DOHH2 (cell line): Measurements from ENCODE around the gene PCDHA4.

Experiments used
- EZH2phosphoT487 ChIP-seq: fragments of 200-600 bp; sonication (generic); IDR thresholded peaks from 2 replicates; pipeline ENCODE4 v1.6.1; 2017; ENCODE audit warnings: borderline replicate concordance, mild to moderate bottlenecking, antibody characterized with exemption, low read length, moderate library complexity, mixed read lengths
- TF ChIP-seq, protein P1 (sequence below): fragments of 200-600 bp; sonication (generic); IDR thresholded peaks from one replicate; pipeline ENCODE4 v1.5.1; 2014; ENCODE audit warnings: antibody characterized with exemption, mild to moderate bottlenecking, low read depth, low read length; ENCODE audit not compliant: poor library complexity, severe bottlenecking

GRCh38 chr5:140800816-140801493 is 5.9 kb upstream of the PCDHA4 start, which contains the start of gene PCDHA3:
- TF ChIP-seq, protein P1, sequence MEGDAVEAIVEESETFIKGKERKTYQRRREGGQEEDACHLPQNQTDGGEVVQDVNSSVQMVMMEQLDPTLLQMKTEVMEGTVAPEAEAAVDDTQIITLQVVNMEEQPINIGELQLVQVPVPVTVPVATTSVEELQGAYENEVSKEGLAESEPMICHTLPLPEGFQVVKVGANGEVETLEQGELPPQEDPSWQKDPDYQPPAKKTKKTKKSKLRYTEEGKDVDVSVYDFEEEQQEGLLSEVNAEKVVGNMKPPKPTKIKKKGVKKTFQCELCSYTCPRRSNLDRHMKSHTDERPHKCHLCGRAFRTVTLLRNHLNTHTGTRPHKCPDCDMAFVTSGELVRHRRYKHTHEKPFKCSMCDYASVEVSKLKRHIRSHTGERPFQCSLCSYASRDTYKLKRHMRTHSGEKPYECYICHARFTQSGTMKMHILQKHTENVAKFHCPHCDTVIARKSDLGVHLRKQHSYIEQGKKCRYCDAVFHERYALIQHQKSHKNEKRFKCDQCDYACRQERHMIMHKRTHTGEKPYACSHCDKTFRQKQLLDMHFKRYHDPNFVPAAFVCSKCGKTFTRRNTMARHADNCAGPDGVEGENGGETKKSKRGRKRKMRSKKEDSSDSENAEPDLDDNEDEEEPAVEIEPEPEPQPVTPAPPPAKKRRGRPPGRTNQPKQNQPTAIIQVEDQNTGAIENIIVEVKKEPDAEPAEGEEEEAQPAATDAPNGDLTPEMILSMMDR, result no peak
- no peak for TF ChIP-seq EZH2phosphoT487
